Neural cell (in vitro differentiated cells): ENCODE measurements around the gene C1orf141.

Experiments used
- EP300 ChIP-seq: fragments of 450-650 bp; conservative IDR thresholded peaks from 2 replicates; pipeline ENCODE4 v1.6.1; 2014; ENCODE audit warnings: antibody characterized with exemption, mild to moderate bottlenecking, moderate library complexity; ENCODE audit not compliant: poor library complexity, severe bottlenecking
- POLR2AphosphoS5 ChIP-seq: IDR thresholded peaks from 2 replicates; pipeline ENCODE4 v1.6.1; 2012
- RAD21 ChIP-seq: fragments of 450-650 bp; conservative IDR thresholded peaks from 2 replicates; pipeline ENCODE4 v1.6.1; 2014; ENCODE audit warnings: antibody characterized with exemption, mild to moderate bottlenecking, moderate library complexity
- SMC3 ChIP-seq: fragments of 450-650 bp; conservative IDR thresholded peaks from 2 replicates; pipeline ENCODE4 v1.6.1; 2014; ENCODE audit warnings: antibody characterized with exemption, mild to moderate bottlenecking, moderate library complexity; ENCODE audit not compliant: poor library complexity
- TAF1 ChIP-seq: IDR thresholded peaks from 2 replicates; pipeline ENCODE4 v1.6.1; 2012; ENCODE audit warnings: low read depth
- TF ChIP-seq, protein P1 (sequence below): fragments of 450-650 bp; IDR thresholded peaks from 2 replicates; pipeline ENCODE4 v1.5.1; 2014; ENCODE audit warnings: antibody characterized with exemption, mild to moderate bottlenecking, moderate library complexity; ENCODE audit not compliant: poor library complexity, severe bottlenecking
- TF ChIP-seq, protein P2 (sequence below): IDR thresholded peaks from 2 replicates; pipeline ENCODE4 v1.6.1; 2012; ENCODE audit warnings: borderline replicate concordance

DNA sequence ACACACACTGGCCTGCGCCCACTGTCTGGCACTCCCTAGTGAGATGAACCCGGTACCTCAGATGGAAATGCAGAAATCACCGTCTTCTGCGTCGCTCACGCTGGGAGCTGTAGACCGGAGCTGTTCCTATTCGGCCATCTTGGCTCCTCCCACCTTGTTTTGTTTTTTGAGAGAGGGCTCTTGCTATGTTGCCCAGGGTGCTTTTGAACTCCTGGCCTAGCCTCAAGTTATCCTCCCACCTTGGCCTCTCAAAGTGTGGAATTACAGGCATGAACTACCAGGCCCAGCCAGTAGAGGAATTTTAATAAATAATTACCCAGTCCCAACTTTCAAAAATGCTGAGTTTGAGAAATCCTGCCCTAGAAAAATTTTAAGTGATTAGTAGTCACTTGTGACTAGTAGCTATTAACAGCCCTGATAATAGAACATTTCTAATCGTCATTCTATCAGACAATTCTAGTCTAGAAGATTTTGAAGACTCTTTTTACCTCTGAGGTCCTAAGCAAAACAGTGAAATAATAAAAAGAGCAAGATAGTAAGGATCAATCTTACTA lies 49.9 kb downstream of the C1orf141 start:
- TF ChIP-seq, protein P1, sequence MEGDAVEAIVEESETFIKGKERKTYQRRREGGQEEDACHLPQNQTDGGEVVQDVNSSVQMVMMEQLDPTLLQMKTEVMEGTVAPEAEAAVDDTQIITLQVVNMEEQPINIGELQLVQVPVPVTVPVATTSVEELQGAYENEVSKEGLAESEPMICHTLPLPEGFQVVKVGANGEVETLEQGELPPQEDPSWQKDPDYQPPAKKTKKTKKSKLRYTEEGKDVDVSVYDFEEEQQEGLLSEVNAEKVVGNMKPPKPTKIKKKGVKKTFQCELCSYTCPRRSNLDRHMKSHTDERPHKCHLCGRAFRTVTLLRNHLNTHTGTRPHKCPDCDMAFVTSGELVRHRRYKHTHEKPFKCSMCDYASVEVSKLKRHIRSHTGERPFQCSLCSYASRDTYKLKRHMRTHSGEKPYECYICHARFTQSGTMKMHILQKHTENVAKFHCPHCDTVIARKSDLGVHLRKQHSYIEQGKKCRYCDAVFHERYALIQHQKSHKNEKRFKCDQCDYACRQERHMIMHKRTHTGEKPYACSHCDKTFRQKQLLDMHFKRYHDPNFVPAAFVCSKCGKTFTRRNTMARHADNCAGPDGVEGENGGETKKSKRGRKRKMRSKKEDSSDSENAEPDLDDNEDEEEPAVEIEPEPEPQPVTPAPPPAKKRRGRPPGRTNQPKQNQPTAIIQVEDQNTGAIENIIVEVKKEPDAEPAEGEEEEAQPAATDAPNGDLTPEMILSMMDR, result no peak
- TF ChIP-seq TAF1, result no peak
- TF ChIP-seq POLR2AphosphoS5, result no peak
- TF ChIP-seq RAD21, result no peak
- TF ChIP-seq, protein P2, sequence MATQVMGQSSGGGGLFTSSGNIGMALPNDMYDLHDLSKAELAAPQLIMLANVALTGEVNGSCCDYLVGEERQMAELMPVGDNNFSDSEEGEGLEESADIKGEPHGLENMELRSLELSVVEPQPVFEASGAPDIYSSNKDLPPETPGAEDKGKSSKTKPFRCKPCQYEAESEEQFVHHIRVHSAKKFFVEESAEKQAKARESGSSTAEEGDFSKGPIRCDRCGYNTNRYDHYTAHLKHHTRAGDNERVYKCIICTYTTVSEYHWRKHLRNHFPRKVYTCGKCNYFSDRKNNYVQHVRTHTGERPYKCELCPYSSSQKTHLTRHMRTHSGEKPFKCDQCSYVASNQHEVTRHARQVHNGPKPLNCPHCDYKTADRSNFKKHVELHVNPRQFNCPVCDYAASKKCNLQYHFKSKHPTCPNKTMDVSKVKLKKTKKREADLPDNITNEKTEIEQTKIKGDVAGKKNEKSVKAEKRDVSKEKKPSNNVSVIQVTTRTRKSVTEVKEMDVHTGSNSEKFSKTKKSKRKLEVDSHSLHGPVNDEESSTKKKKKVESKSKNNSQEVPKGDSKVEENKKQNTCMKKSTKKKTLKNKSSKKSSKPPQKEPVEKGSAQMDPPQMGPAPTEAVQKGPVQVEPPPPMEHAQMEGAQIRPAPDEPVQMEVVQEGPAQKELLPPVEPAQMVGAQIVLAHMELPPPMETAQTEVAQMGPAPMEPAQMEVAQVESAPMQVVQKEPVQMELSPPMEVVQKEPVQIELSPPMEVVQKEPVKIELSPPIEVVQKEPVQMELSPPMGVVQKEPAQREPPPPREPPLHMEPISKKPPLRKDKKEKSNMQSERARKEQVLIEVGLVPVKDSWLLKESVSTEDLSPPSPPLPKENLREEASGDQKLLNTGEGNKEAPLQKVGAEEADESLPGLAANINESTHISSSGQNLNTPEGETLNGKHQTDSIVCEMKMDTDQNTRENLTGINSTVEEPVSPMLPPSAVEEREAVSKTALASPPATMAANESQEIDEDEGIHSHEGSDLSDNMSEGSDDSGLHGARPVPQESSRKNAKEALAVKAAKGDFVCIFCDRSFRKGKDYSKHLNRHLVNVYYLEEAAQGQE, result no peak
- TF ChIP-seq EP300, result no peak
- TF ChIP-seq SMC3, result no peak
